ENCODE data around the gene TMEM59L.

DNA sequence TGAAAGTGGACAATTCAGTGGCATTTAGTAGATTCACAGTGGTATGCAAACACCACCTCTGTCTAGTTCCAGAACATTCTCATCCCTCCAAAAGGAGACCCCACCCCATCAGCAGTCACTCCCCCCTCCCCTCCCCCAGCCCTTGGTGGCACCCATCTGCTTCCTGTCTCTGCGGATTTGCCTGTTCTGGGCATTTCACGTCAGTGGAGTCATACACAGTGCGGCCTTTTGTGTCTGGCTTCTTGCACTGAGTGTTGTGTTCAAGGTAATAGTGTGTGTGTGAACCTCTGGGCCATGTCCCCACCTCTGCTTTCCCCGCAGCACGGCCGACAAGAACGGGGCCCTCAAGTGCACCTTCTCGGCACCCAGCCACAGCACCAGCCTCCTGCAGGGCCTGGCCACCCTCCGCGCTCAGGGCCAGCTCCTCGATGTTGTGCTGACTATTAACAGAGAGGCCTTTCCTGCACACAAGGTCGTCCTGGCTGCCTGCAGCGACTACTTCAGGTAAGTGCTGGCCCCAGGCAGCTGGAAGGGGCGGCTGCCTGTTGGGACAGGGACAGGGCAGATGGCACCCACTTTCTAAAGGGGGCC, 51.4 kb downstream of the TMEM59L start:
- no peak for TF ChIP-seq CTCF (IDR thresholded peaks at IDR 0.05; ENCODE audit: poor library complexity)
- no peak for TF ChIP-seq EZH2 (IDR thresholded peaks at IDR 0.05; ENCODE audit: borderline replicate concordance)
